ENCODE measurements around the gene MAGOH. TPM values are rescaled to one million over a fixed set of nuclear protein-coding genes. Genes with fewer than 3 reads are reported as not detected.

Gene MAGOH
- total and polyA plus RNA-seq, 9 of the 15 experiments (the other 6 are each of a cell fraction or from before 2014, with no cell fraction given), result 102 to 342 (median 135) TPM

DNA sequence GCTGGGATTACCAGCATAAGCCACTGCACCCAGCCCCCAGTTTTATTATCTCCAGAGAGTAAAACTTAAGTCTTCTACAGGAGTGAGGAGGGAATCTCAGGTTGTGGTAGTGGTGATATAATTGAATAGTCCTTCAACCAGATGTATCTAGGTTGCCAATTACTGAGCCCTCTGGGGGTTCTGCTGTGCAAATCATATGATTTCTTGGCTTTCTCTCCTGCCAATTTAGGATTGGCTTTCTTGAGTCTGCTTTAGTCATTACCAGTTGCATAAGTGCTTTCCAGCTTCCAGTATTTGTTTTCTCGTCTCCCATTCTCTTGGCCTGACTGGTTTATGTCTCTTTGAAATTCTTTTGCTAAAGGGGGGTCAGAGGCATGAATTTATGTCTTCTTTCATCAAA lies 30.6 kb downstream of the MAGOH start:
- H3K27ac ChIP-seq (ENCODE audit: extremely low read depth, low read depth, low read length), result no peak overlapping the region
- H3K36me3 ChIP-seq (ENCODE audit: control insufficient read depth, insufficient read depth, low read length), result peaks cover 62% of the 10 kb centered on the region; the same call in 2 of the 3 replicates
- no peak overlapping the region for H3K4me2 ChIP-seq (ENCODE audit: insufficient read depth, low read length)
- ChIA-PET POLR2A (no interaction called here), CTCF (ENCODE audit: low intra/inter-chr PET ratio) (no interaction called here)
- TF ChIP-seq FOXK1 (CRISPR knock-in tag; IDR thresholded peaks at IDR 0.05; ENCODE audit: borderline replicate concordance), result no peak
- TF ChIP-seq, protein P1, sequence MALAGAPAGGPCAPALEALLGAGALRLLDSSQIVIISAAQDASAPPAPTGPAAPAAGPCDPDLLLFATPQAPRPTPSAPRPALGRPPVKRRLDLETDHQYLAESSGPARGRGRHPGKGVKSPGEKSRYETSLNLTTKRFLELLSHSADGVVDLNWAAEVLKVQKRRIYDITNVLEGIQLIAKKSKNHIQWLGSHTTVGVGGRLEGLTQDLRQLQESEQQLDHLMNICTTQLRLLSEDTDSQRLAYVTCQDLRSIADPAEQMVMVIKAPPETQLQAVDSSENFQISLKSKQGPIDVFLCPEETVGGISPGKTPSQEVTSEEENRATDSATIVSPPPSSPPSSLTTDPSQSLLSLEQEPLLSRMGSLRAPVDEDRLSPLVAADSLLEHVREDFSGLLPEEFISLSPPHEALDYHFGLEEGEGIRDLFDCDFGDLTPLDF (CRISPR knock-in tag; IDR thresholded peaks at IDR 0.05), result no peak
- TF ChIP-seq, protein P2, sequence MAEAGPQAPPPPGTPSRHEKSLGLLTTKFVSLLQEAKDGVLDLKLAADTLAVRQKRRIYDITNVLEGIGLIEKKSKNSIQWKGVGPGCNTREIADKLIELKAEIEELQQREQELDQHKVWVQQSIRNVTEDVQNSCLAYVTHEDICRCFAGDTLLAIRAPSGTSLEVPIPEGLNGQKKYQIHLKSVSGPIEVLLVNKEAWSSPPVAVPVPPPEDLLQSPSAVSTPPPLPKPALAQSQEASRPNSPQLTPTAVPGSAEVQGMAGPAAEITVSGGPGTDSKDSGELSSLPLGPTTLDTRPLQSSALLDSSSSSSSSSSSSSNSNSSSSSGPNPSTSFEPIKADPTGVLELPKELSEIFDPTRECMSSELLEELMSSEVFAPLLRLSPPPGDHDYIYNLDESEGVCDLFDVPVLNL (CRISPR knock-in tag; IDR thresholded peaks at IDR 0.05; ENCODE audit: low read depth), result no peak
- TF ChIP-seq ZNF695 (CRISPR knock-in tag; IDR thresholded peaks at IDR 0.05), result no peak
- TF ChIP-seq, protein P3, sequence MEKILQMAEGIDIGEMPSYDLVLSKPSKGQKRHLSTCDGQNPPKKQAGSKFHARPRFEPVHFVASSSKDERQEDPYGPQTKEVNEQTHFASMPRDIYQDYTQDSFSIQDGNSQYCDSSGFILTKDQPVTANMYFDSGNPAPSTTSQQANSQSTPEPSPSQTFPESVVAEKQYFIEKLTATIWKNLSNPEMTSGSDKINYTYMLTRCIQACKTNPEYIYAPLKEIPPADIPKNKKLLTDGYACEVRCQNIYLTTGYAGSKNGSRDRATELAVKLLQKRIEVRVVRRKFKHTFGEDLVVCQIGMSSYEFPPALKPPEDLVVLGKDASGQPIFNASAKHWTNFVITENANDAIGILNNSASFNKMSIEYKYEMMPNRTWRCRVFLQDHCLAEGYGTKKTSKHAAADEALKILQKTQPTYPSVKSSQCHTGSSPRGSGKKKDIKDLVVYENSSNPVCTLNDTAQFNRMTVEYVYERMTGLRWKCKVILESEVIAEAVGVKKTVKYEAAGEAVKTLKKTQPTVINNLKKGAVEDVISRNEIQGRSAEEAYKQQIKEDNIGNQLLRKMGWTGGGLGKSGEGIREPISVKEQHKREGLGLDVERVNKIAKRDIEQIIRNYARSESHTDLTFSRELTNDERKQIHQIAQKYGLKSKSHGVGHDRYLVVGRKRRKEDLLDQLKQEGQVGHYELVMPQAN (IDR thresholded peaks at IDR 0.05; ENCODE audit: borderline replicate concordance), result no peak
- no peak for TF ChIP-seq ZNF384 (IDR thresholded peaks at IDR 0.05; ENCODE audit: low read depth, low read length)
- TF ChIP-seq ZFPM2 (CRISPR knock-in tag; IDR thresholded peaks at IDR 0.05), result no peak
- no peak for TF ChIP-seq TRIM28 (IDR thresholded peaks at IDR 0.05)
- TF ChIP-seq, protein P4, sequence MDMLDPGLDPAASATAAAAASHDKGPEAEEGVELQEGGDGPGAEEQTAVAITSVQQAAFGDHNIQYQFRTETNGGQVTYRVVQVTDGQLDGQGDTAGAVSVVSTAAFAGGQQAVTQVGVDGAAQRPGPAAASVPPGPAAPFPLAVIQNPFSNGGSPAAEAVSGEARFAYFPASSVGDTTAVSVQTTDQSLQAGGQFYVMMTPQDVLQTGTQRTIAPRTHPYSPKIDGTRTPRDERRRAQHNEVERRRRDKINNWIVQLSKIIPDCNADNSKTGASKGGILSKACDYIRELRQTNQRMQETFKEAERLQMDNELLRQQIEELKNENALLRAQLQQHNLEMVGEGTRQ (CRISPR knock-in tag; IDR thresholded peaks at IDR 0.05), result no peak
- TF ChIP-seq, protein P5, sequence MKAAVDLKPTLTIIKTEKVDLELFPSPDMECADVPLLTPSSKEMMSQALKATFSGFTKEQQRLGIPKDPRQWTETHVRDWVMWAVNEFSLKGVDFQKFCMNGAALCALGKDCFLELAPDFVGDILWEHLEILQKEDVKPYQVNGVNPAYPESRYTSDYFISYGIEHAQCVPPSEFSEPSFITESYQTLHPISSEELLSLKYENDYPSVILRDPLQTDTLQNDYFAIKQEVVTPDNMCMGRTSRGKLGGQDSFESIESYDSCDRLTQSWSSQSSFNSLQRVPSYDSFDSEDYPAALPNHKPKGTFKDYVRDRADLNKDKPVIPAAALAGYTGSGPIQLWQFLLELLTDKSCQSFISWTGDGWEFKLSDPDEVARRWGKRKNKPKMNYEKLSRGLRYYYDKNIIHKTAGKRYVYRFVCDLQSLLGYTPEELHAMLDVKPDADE (conservative IDR thresholded peaks at IDR 0.05; ENCODE audit: control insufficient read depth, low read depth, low read length), result no peak
- no peak for TF ChIP-seq DMBX1 (CRISPR knock-in tag; IDR thresholded peaks at IDR 0.05; ENCODE audit: borderline replicate concordance)
- no peak overlapping the region for H3K9ac ChIP-seq (ENCODE audit: insufficient read depth in 1 of 2, low read depth in 2 of 2, low read length in 2 of 2)
- no peaks in the 10 kb centered on the region for H3K4me1 ChIP-seq (replicated peaks in 1 of 2; ENCODE audit: control insufficient read depth in 2 of 2, insufficient read depth in 2 of 2, low read length in 2 of 2)
- no peak for FAIRE-seq
- H3K79me2 ChIP-seq (ENCODE audit: control insufficient read depth, insufficient read depth, low read length), result no peaks in the 10 kb centered on the region
- H3K4me3 ChIP-seq, result no peak overlapping the region
- no peaks in the 10 kb centered on the region for H3K9me1 ChIP-seq (ENCODE audit: control insufficient read depth, insufficient read depth, low read length)
- H2AFZ ChIP-seq (ENCODE audit: low read depth, low read length), result no peak overlapping the region
- no peaks in the 10 kb centered on the region for H3K27me3 ChIP-seq (ENCODE audit: control insufficient read depth in 2 of 2, insufficient read depth in 2 of 2, low read length in 2 of 2)
- no peak for DNase-seq (ENCODE audit: extremely low read depth in 1 of 4, low spot score in 3 of 4)
- in situ Hi-C loops (cut with MboI), result no loop called here
- 75% methylated on average over 1 of the region's 1 CpG for WGBS (ENCODE audit: insufficient coverage, low coverage, missing lambda C conversion rate)
- peaks cover 19% of the 10 kb centered on the region for H3K9me3 ChIP-seq (replicated peaks; ENCODE audit: control insufficient read depth, insufficient read depth, low read depth, low read length)
- H4K20me1 ChIP-seq (replicated peaks; ENCODE audit: control insufficient read depth, insufficient read depth, low read length), result no peaks in the 10 kb centered on the region
- BruUV-seq (replicated peaks), result no TSS peak
- ATAC-seq, result no peak
- intact Hi-C loops (cut with micrococcal nuclease), result no loop called here

All from K562 (cell line).